Muscle layer of colon (tissue), 2 donors: ENCODE data around the gene RASA4B.
"Not testable (repeated sequence)": the region's sequence is repeated elsewhere in the genome, so short reads cannot be mapped to it uniquely, and the experiment has no call there.

Experiments used
- H3K27ac ChIP-seq: one replicate; pipeline ENCODE4 v1.7.0; 2013; ENCODE audit warnings: low read depth, mild to moderate bottlenecking, low read length, moderate library complexity
- H3K27me3 ChIP-seq, 2 donors: one replicate each; pipeline ENCODE4 v1.7.0; 2013; ENCODE audit warnings: low read length in 2 of 2, mild to moderate bottlenecking in 2 of 2; ENCODE audit not compliant: insufficient read depth in 2 of 2, control insufficient read depth in 1 of 2
- H3K36me3 ChIP-seq: one replicate; pipeline ENCODE4 v1.7.0; 2013; ENCODE audit warnings: mild to moderate bottlenecking, low read length; ENCODE audit not compliant: insufficient read depth
- H3K4me1 ChIP-seq: one replicate; pipeline ENCODE4 v1.7.0; 2013; ENCODE audit warnings: mild to moderate bottlenecking, low read length; ENCODE audit not compliant: insufficient read depth
- H3K4me3 ChIP-seq, 2 donors: one replicate each; pipeline ENCODE4 v1.7.0; 2013; ENCODE audit warnings: low read length in 2 of 2, low read depth in 1 of 2, mild to moderate bottlenecking in 1 of 2, moderate library complexity in 1 of 2
- H3K9ac ChIP-seq: one replicate; pipeline ENCODE4 v1.7.0; 2013; ENCODE audit warnings: low read length
- H3K9me3 ChIP-seq: one replicate; pipeline ENCODE4 v1.7.0; 2013; ENCODE audit warnings: mild to moderate bottlenecking, low read length
- donor health status: abdominal sarcoma.
- donor health status: Adenocarcinoma of cecum.

Gene RASA4B

DNA sequence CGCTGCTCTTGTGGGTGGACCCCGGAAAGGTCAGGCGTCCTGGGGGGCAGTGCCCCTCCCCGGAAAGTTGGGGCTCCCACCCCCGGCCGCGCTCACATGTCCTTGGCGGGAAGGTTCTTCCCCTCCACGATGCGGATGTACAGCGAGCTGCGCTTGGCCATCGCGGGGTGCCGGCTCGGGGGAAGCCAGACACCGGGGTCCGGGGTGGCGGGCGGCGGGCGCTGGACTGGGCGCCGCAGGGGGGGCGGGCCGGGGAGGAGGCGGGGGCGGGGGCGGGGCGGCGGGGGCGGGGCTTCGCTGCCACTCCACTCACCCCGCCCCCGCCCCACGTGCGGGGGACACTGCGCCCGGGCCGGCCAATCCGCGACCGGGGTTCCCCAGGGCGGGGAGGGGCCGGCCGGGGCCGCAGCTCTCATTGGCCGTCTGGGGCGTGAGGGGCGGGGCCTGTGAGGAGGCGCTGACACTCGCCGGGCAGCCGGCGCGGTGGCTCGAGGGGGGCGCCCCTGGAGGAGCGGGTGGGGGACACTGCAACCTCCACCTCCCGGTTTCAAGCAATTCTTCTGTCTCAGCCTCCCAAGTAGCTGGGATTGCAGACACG, at the start of gene RASA4B:
Gene RASA4B, minus strand, starts transcription at position 228 of the 598 bp plus-strand sequence. Its CDS starts 67 bp downstream, at position 161.
- H3K27ac ChIP-seq, H3K4me3 ChIP-seq, H3K27me3 ChIP-seq, H3K4me1 ChIP-seq, H3K9me3 ChIP-seq, H3K36me3 ChIP-seq, H3K9ac ChIP-seq: not testable (repeated sequence)

DNA sequence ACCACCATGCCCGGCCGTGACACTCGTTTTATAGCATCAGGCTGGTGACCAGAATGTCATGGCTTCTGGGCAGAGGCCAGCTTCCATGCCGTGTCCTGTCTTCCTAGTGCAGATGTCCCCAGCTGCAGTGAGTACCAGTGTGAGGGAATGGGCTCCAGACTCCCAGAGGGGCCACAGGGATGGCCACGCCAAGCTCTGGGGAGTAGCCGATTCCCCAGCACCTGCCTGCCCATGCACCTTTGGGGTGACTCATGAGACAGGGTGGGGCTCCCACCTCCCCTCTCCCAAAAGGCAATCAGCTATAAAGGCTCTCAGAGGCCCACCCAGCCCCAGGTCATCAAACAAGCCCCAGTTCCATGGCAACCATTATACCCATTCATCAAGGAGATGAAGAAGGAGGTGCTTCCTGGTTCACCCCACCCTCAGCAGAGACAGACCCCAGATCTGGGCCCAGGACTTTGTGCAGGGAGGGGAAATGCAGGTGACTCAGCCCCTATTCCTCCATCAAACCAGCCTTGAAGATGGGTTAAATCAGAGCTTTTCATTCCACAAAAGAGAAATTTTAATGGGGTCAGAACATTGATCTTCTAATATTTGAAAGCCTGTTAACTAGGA, 33.3 kb upstream of the RASA4B start, which contains the start of gene SPDYE2:
Gene SPDYE2, plus strand, starts transcription at position 419 of the 615 bp plus-strand sequence. CDS start 2,030 bp downstream, outside the sequence.
- H3K4me1 ChIP-seq, H3K9ac ChIP-seq, H3K9me3 ChIP-seq, H3K27me3 ChIP-seq, H3K4me3 ChIP-seq, H3K27ac ChIP-seq, H3K36me3 ChIP-seq: not testable (repeated sequence)

DNA sequence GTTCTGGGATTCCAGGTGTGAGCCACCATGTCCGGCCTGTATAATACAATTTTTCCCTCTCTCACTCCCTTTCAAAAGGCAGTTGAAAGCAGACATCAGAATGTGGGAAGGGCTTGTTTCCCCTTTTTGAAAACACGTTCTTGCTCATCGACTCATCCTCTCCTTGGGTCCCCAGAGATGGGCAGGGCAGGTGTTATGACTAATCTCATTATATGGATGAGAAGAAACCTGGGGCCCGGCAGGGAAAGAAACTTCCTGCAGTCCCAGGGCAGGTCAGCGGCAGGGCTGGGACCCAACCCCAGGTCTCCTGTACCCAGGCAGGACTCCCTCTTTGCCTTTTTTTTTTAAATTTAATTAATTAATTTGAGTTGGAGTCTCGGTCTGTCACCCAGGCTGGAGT, 28.8 kb upstream of the RASA4B start:
- not testable (repeated sequence) for H3K27me3 ChIP-seq, H3K9me3 ChIP-seq, H3K27ac ChIP-seq, H3K4me1 ChIP-seq, H3K36me3 ChIP-seq, H3K4me3 ChIP-seq, H3K9ac ChIP-seq

DNA sequence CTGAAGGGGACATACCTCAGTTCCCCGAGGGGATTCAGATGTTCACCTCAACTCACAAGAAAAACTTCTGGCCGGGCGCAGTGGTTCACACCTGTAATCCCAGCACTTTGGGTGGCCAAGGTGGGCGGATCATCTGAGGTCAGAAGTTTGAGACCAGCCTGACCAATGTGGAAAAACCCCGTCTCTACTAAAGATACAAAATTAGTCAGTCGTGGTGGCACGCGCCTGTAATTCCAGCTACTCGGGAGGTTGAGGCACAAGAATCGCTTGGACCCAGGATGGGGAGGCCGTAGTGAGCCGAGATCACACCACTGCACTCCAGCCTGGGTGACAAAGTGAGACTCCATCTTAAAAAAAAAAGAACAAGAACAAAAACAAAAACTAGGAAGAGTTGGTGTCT, 27.7 kb upstream of the RASA4B start:
- not testable (repeated sequence) for H3K27me3 ChIP-seq, H3K4me1 ChIP-seq, H3K9me3 ChIP-seq, H3K4me3 ChIP-seq, H3K27ac ChIP-seq, H3K9ac ChIP-seq, H3K36me3 ChIP-seq

DNA sequence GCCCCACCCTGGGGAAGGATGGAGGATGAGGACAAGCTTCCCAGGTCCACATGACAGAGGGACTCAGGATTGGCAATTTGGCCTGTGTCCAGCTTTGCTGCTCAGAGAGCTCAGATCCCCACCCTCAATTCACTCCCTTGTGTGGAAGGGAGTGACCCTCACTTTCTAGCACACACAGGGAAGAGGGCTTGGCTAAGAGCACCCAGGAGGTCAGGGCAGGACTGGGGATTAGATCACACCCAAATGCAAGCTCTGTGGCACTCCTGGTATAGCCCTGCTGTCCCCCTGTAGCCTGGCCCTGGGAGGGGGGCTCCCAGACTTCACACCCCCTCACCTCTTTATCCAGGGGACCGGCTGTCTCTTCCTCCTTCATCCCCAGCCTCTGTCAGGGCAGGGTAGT, 26.8 kb upstream of the RASA4B start:
- H3K9me3 ChIP-seq, H3K9ac ChIP-seq, H3K27ac ChIP-seq, H3K36me3 ChIP-seq, H3K4me3 ChIP-seq, H3K4me1 ChIP-seq, H3K27me3 ChIP-seq: not testable (repeated sequence)

DNA sequence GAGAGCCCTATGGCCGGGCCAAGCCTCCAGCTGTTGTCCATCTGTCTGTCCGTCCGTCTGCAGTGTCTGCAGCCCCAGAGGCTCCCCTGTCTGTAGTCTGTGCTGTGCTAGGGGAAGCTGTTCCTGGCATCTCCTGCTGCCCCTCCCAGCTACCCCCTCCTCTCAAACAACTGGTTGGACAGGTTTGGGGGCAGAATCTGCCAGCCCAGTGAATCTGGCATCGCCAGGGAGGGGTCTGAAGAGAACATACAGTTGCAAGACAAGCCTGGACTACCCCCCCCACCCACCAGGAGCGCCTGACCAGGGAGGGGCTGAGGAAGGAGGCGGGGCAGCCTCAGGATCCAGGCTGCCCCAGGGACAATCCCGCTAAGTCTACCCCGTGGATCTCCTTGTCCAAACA, 26.0 kb upstream of the RASA4B start, which contains the start of gene UPK3BL2:
Gene UPK3BL2, minus strand, starts transcription at position 101 of the 400 bp plus-strand sequence. Its CDS starts 60 bp downstream, at position 41.
- H3K4me3 ChIP-seq, result not testable (repeated sequence)

DNA sequence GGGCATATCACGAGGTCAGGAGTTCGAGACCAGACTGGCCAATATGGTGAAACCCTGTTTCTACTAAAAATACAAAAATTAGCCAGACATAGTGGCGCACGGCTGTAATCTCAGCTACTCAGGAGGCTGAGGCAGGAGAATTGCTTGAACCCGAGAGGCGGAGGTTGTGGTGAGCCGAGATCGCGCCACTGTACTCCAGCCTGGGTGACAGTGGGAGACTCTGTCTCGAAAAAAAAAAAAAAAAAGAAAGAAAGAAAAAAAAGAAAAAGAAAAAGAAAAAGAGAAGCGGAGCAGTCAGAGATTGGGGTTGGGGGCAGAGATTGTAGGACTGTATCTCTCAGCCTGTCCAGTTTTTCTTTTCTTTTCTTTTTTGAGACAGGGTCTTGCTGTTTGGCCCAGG, 25.2 kb upstream of the RASA4B start:
- not testable (repeated sequence) for H3K27me3 ChIP-seq, H3K27ac ChIP-seq, H3K36me3 ChIP-seq, H3K9ac ChIP-seq, H3K4me3 ChIP-seq, H3K9me3 ChIP-seq, H3K4me1 ChIP-seq

More for the DNA sequence above, 26.0 kb upstream of the RASA4B start, which contains the start of gene UPK3BL2:
- H3K27me3 ChIP-seq, H3K27ac ChIP-seq, H3K4me1 ChIP-seq, H3K9me3 ChIP-seq, H3K36me3 ChIP-seq, H3K9ac ChIP-seq: not testable (repeated sequence)

DNA sequence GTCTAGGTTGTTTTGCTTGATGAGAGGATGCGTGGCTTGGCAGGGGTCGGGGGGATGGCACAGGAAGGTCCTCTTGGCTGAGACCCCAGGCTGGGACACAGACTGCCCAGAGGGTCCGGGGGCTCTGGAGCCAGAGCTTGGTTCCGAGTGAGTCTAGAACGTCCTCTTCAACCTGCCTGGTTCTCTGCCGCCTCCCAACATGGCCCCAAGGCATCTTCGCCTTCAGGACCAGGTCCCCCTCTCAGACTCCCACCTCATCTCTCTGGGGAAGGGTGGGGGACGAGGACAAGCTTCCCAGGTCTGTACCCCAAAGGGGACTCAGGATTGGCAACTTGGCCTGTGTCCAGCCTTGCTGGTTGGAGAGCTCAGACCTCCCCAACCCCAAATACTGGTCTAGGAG, 24.5 kb upstream of the RASA4B start:
- H3K36me3 ChIP-seq, H3K9me3 ChIP-seq, H3K27me3 ChIP-seq, H3K9ac ChIP-seq, H3K4me1 ChIP-seq, H3K4me3 ChIP-seq, H3K27ac ChIP-seq: not testable (repeated sequence)

DNA sequence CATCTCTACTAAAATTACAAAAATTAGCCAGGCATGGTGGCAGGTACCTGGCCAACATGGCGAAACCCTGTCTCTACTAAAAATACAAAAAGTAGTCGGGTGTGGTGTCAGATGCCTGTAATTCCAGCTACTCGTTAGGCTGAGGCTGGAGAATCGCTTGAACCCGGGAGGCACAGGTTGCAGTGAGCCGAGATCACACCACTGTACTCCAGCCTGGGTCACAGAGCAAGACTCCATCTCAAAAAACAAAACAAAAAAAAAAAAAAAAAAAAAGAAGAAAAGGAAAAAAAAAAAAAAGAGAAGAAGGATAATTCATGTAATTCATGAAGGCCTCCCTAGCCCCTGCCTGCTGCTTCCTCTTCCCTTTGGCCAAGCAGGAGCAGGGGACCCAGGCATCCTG, 23.0 kb upstream of the RASA4B start:
- H3K9me3 ChIP-seq, H3K9ac ChIP-seq, H3K27ac ChIP-seq: not testable (repeated sequence)

DNA sequence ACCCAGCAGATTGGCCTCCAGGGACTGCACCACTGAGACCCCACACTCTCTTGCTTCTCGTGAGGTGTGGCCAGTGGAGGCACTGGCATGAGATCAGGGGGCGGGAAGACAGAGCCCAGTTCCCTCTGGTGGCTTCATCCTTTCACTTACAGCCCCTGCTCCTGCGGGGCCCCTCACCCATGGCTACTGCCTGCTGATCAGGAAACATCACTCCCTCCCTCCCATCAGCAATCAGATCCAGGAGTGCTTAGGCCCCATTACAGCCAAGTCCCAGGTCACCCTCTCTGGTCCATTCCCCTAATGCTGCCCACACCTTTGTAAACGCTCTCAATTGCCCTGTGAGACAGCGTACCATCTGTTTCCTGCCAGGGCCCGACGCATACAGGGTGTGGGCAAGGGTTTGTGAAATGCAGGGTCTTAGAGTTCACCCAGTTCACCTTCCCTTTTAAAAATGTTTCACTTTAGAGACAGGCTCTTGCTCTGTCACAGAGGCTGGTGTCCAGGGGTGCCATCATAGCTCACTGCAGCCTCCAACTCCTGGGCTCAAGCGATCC, 17.6 kb upstream of the RASA4B start:
- H3K4me1 ChIP-seq, H3K4me3 ChIP-seq, H3K9ac ChIP-seq, H3K36me3 ChIP-seq, H3K27ac ChIP-seq, H3K27me3 ChIP-seq, H3K9me3 ChIP-seq: not testable (repeated sequence)

More for the DNA sequence above, 23.0 kb upstream of the RASA4B start:
- H3K36me3 ChIP-seq, H3K4me3 ChIP-seq, H3K4me1 ChIP-seq, H3K27me3 ChIP-seq: not testable (repeated sequence)

DNA sequence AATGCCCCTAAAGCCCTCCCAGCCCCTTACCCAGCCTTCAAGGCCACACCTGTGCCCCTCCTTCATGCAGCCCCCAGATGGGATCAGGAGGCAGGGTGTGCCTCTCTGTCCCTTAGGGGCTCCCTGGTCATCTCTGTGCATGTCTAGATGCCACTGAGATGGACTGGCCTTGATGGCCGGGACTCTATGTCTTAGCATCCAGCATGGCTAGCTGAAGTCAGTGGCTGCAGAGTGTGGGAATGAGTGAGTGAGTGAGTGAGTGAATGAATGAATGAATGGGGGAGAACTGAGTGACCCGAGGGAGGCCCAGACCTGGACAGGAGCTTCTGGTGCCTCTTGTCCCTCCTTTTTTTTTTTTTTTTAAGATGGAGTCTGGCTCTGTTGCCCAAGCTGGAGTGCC, 14.6 kb upstream of the RASA4B start:
- H3K36me3 ChIP-seq, H3K9ac ChIP-seq, H3K9me3 ChIP-seq, H3K27ac ChIP-seq, H3K27me3 ChIP-seq, H3K4me3 ChIP-seq, H3K4me1 ChIP-seq: not testable (repeated sequence)

DNA sequence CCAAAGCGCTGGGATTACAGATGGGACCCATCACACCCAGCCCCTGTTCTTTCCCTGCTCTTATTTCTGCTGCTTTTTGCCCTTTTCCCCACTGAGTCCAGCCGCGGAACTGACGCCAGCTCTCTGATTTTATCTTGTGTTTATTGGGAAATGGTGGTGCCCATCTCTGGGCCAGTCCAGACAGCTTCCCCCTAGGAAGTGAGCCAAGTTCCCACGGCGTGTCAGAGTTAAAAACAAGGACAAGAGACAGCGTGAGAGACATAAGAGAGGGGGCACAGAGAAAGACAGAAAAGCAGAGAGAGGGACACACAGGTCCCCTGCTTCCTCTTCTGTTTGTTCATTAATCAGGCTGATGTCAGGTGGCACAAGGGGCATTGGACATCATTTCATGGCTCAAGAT, 14.0 kb upstream of the RASA4B start:
- not testable (repeated sequence) for H3K4me3 ChIP-seq, H3K36me3 ChIP-seq, H3K9ac ChIP-seq, H3K9me3 ChIP-seq, H3K27ac ChIP-seq, H3K27me3 ChIP-seq, H3K4me1 ChIP-seq
